ENCODE measurements around the gene GTSE1. TPM values are rescaled to one million over a fixed set of nuclear protein-coding genes. Genes with fewer than 3 reads are reported as not detected.

Gene GTSE1
- polyA plus RNA-seq, 1 donor (not counting 4 experiments of a cell fraction or from before 2014, with no cell fraction given) = 4.7 TPM

- no peaks in the 10 kb centered on the region for H3K9me3 ChIP-seq (ENCODE audit: control insufficient read depth, low read depth, low read length)
- dilution Hi-C loops (cut with MboI; ENCODE audit: extremely low pct_ligation_motif_present, low sequenced_read_pairs) = no loop called here
- no peaks in the 10 kb centered on the region for H3K9me1 ChIP-seq (ENCODE audit: control insufficient read depth, extremely low read depth, insufficient read depth, low read length)
- DNase-seq (ENCODE audit: low read depth, low spot score) = no peak
- H3K27ac ChIP-seq (ENCODE audit: control insufficient read depth, insufficient read depth, low read length) = no peak overlapping the region
- H4K20me1 ChIP-seq (ENCODE audit: control insufficient read depth, extremely low read depth, insufficient read depth, low read length) = no peaks in the 10 kb centered on the region
- no peak overlapping the region for H3K9ac ChIP-seq (ENCODE audit: control insufficient read depth, extremely low read depth, insufficient read depth, low read length)
- no peak overlapping the region for H3K4me3 ChIP-seq (ENCODE audit: control insufficient read depth in 2 of 3, extremely low read depth in 1 of 3, insufficient read depth in 2 of 3, low read depth in 1 of 3, low read length in 3 of 3)
- TF ChIP-seq, protein P1, sequence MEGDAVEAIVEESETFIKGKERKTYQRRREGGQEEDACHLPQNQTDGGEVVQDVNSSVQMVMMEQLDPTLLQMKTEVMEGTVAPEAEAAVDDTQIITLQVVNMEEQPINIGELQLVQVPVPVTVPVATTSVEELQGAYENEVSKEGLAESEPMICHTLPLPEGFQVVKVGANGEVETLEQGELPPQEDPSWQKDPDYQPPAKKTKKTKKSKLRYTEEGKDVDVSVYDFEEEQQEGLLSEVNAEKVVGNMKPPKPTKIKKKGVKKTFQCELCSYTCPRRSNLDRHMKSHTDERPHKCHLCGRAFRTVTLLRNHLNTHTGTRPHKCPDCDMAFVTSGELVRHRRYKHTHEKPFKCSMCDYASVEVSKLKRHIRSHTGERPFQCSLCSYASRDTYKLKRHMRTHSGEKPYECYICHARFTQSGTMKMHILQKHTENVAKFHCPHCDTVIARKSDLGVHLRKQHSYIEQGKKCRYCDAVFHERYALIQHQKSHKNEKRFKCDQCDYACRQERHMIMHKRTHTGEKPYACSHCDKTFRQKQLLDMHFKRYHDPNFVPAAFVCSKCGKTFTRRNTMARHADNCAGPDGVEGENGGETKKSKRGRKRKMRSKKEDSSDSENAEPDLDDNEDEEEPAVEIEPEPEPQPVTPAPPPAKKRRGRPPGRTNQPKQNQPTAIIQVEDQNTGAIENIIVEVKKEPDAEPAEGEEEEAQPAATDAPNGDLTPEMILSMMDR (optimal IDR thresholded peaks at IDR 0.05 in 1 of 3, IDR thresholded peaks at IDR 0.05 in 1 of 3, conservative IDR thresholded peaks at IDR 0.05 in 1 of 3; ENCODE audit: extremely low read depth in 1 of 3, insufficient read depth in 2 of 3, low read length in 3 of 3) = no peak
- no peak for TF ChIP-seq EZH2 (IDR thresholded peaks at IDR 0.05; ENCODE audit: low read length)
- H2AFZ ChIP-seq (ENCODE audit: control insufficient read depth, low read length) = no peak overlapping the region
- peaks cover 5% of the 10 kb centered on the region for H3K79me2 ChIP-seq (ENCODE audit: control insufficient read depth, insufficient read depth, low read length)
- no peaks in the 10 kb centered on the region for H3K4me1 ChIP-seq (ENCODE audit: control insufficient read depth, extremely low read depth, insufficient read depth, low read length)
- H3K4me2 ChIP-seq (ENCODE audit: control insufficient read depth, extremely low read depth, insufficient read depth, low read depth, low read length) = no peak overlapping the region
- no peaks in the 10 kb centered on the region for H3K27me3 ChIP-seq (ENCODE audit: control insufficient read depth, extremely low read depth, insufficient read depth, low read length)
- peaks cover 2 to 20% of the 10 kb centered on the region in 2 experiments for H3K36me3 ChIP-seq (ENCODE audit: control insufficient read depth in 2 of 2, extremely low read depth in 1 of 2, insufficient read depth in 2 of 2, low read length in 2 of 2)
- no peak for FAIRE-seq
Measured at GRCh38 chr22:46320716-46321386, 24.2 kb downstream of the GTSE1 start.

DNA sequence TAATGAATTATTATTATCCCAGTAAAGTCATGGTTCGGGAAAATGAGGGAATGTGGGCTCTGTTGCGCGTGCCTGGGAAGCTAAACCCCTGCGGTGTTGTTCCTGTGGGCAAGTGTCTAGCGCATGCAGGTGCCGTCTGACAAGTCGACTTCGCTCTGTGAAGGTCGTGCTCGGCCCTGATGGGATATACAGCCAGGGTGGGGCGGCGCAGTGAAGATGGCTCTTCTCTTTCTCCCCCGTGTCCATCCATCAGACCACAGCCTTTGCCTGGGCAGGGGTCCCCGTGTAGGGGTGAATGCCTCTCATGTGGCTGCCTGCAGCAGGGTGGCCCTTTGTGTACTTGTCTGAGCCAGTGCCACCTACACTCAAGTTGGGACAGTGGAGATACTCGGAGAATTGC, 26.0 kb downstream of the GTSE1 start:
- Histone ChIP-seq H3K27me3 (ENCODE audit: control insufficient read depth, extremely low read depth, insufficient read depth, low read length) (no peaks in the 10 kb centered on the region), H3K9ac (ENCODE audit: control insufficient read depth, extremely low read depth, insufficient read depth, low read length) (no peak overlapping the region), H3K4me2 (ENCODE audit: control insufficient read depth, extremely low read depth, insufficient read depth, low read depth, low read length) (no peak overlapping the region), H3K4me1 (ENCODE audit: control insufficient read depth, extremely low read depth, insufficient read depth, low read length) (no peaks in the 10 kb centered on the region), H4K20me1 (ENCODE audit: control insufficient read depth, extremely low read depth, insufficient read depth, low read length) (no peaks in the 10 kb centered on the region), H2AFZ (ENCODE audit: control insufficient read depth, low read length) (no peak overlapping the region), H3K36me3 (ENCODE audit: control insufficient read depth in 2 of 2, extremely low read depth in 1 of 2, insufficient read depth in 2 of 2, low read length in 2 of 2) (peaks cover 2 to 26% of the 10 kb centered on the region in 2 experiments), H3K9me3 (ENCODE audit: control insufficient read depth, low read depth, low read length) (no peaks in the 10 kb centered on the region), H3K9me1 (ENCODE audit: control insufficient read depth, extremely low read depth, insufficient read depth, low read length) (no peaks in the 10 kb centered on the region), H3K79me2 (ENCODE audit: control insufficient read depth, insufficient read depth, low read length) (peaks cover 5% of the 10 kb centered on the region), H3K4me3 (ENCODE audit: control insufficient read depth in 2 of 3, extremely low read depth in 1 of 3, insufficient read depth in 2 of 3, low read depth in 1 of 3, low read length in 3 of 3) (no peak overlapping the region), H3K27ac (ENCODE audit: control insufficient read depth, insufficient read depth, low read length) (no peak overlapping the region)
- no peak for DNase-seq (ENCODE audit: low read depth, low spot score)
- FAIRE-seq = no peak
- TF ChIP-seq EZH2 (IDR thresholded peaks at IDR 0.05; ENCODE audit: low read length) = no peak
- TF ChIP-seq, protein P1 (optimal IDR thresholded peaks at IDR 0.05 in 1 of 3, IDR thresholded peaks at IDR 0.05 in 1 of 3, conservative IDR thresholded peaks at IDR 0.05 in 1 of 3; ENCODE audit: extremely low read depth in 1 of 3, insufficient read depth in 2 of 3, low read length in 3 of 3) = no peak
- dilution Hi-C loops (cut with MboI; ENCODE audit: extremely low pct_ligation_motif_present, low sequenced_read_pairs) = no loop called here
